A549 (cell line): ENCODE measurements around the gene DYRK1A. TPM values are rescaled to one million over a fixed set of nuclear protein-coding genes. Genes with fewer than 3 reads are reported as not detected.
A peak's percentile ranks its signal among the peaks of the same experiment; 100 is the strongest.

Source experiments
- ATAC-seq, 2 experiments: fragments of 200-7000 bp in 1 of 2; fragments of >200 bp in 1 of 2; cut with Nextera tagmentation in 1 of 2; cut with Tn5 transposase in 1 of 2; 3 replicates each; pipeline versions ENCODE4 v1.8.0 to v1.9.1; 2018 to 2020; ENCODE audit warnings: mild to moderate bottlenecking in 1 of 2, moderate library complexity in 1 of 2
- CTCF ChIA-PET: fragments of 300-600 bp; sonication (Branson Sonifier 250); formaldehyde crosslinking; extraction: SDS; loops from one replicate; lab custom pipeline; 2021; ENCODE audit warnings: antibody characterized with exemption, inconsistent platforms; lab: Yijun Ruan, JAX
- POLR2A ChIA-PET: fragments of 350-600 bp; formaldehyde crosslinking; extraction: SDS; loops from one replicate; lab custom pipeline; 2021; ENCODE audit warnings: antibody characterized with exemption, inconsistent platforms; lab: Yijun Ruan, JAX
- DNase-seq, 2 experiments: peaks; one replicate each; pipeline versions ENCODE4 v3.0.0 to v3.0.0-alpha.2; 2011 to 2016; ENCODE audit warnings: low read depth in 1 of 2, low spot score in 1 of 2
- FAIRE-seq: peaks from 2 replicates; lab custom pipeline; 2011; peaks lifted over from hg19 to GRCh38; lab: Jason Lieb, UNC
- H3K27ac ChIP-seq, 2 experiments: fragments of >200 bp; sonication (Bioruptor Twin); formaldehyde crosslinking; 3 replicates each; pipeline ENCODE4 v1.5.1; 2016 to 2017
- H3K4me1 ChIP-seq: fragments of >200 bp; sonication (Bioruptor Twin); formaldehyde crosslinking; 3 replicates; pipeline ENCODE4 v1.6.1; 2016
- H3K4me2 ChIP-seq: fragments of >200 bp; sonication (Bioruptor Twin); formaldehyde crosslinking; 3 replicates; pipeline ENCODE4 v1.6.1; 2016
- H3K4me3 ChIP-seq: fragments of >200 bp; sonication (Bioruptor Twin); formaldehyde crosslinking; 3 replicates; pipeline ENCODE4 v1.5.1; 2016
- H3K9me3 ChIP-seq: fragments of >200 bp; sonication (Bioruptor Twin); formaldehyde crosslinking; 3 replicates; pipeline ENCODE4 v1.6.1; 2016
- BCL3 ChIP-seq: fragments of >200 bp; sonication (Bioruptor Twin); formaldehyde crosslinking; IDR thresholded peaks from 3 replicates; pipeline ENCODE4 v1.6.1; 2016
- BHLHE40 ChIP-seq: IDR thresholded peaks from 2 replicates; pipeline ENCODE4 v1.6.1; 2012; ENCODE audit warnings: low read depth, low read length, inconsistent platforms
- CEBPB ChIP-seq, 2 experiments: fragments of >200 bp in 1 of 2; sonication (Bioruptor Twin) in 1 of 2; formaldehyde crosslinking in 1 of 2; IDR thresholded peaks; 2 replicates each; pipeline ENCODE4 v1.6.1; 2012 to 2016
- CHD4 ChIP-seq: fragments of 200-600 bp; sonication (generic); IDR thresholded peaks from 2 replicates; pipeline ENCODE4 v1.6.1; 2016; ENCODE audit warnings: antibody characterized with exemption, mild to moderate bottlenecking, borderline replicate concordance
- EHF ChIP-seq: fragments of 250-450 bp; sonication (Bioruptor Pico); IDR thresholded peaks from 2 replicates; pipeline ENCODE4 v1.5.0; 2020; ENCODE audit warnings: mild to moderate bottlenecking
- EHMT2 ChIP-seq: fragments of 200-600 bp; sonication (generic); IDR thresholded peaks from 2 replicates; pipeline ENCODE4 v1.6.1; 2016; ENCODE audit warnings: antibody characterized with exemption, low read depth, mild to moderate bottlenecking, moderate library complexity
- ESRRA ChIP-seq: fragments of 150-350 bp; IDR thresholded peaks from 2 replicates; pipeline ENCODE4 v1.6.1; 2014; ENCODE audit warnings: mild to moderate bottlenecking, low read length, borderline replicate concordance
- FOSB ChIP-seq: fragments of 250-450 bp; sonication (Bioruptor Pico); IDR thresholded peaks from 2 replicates; pipeline ENCODE4 v1.5.0; 2020; ENCODE audit warnings: mild to moderate bottlenecking, moderate library complexity
- FOXS1 ChIP-seq: fragments of 250-450 bp; sonication (Bioruptor Pico); IDR thresholded peaks from 2 replicates; pipeline ENCODE4 v1.5.0; 2020; ENCODE audit warnings: mild to moderate bottlenecking, moderate library complexity
- GATA3 ChIP-seq: IDR thresholded peaks from 2 replicates; pipeline ENCODE4 v1.6.1; 2012; ENCODE audit warnings: borderline replicate concordance
- HDAC2 ChIP-seq: fragments of 200-600 bp; sonication (generic); IDR thresholded peaks from 2 replicates; pipeline ENCODE4 v1.6.1; 2016
- HES2 ChIP-seq: fragments of >200 bp; sonication (Bioruptor Twin); formaldehyde crosslinking; IDR thresholded peaks from 2 replicates; pipeline ENCODE4 v1.6.1; 2016
- HEYL ChIP-seq: fragments of 250-450 bp; sonication (Bioruptor Pico); IDR thresholded peaks from 2 replicates; pipeline ENCODE4 v1.8.0; 2021; ENCODE audit warnings: mild to moderate bottlenecking, moderate library complexity
- HMGXB4 ChIP-seq: fragments of 250-450 bp; sonication (Bioruptor Pico); IDR thresholded peaks from 2 replicates; pipeline ENCODE4 v1.5.0; 2021; ENCODE audit warnings: mild to moderate bottlenecking, moderate library complexity, borderline replicate concordance
- HOXA7 ChIP-seq: fragments of 250-450 bp; sonication (Bioruptor Pico); IDR thresholded peaks from 2 replicates; pipeline ENCODE4 v1.5.0; 2020; ENCODE audit warnings: mild to moderate bottlenecking, moderate library complexity
- HOXB13 ChIP-seq: fragments of 250-450 bp; sonication (Bioruptor Pico); IDR thresholded peaks from 2 replicates; pipeline ENCODE4 v1.5.0; 2020; ENCODE audit warnings: low read depth, mild to moderate bottlenecking, moderate library complexity
- JUNB ChIP-seq: fragments of >200 bp; sonication (Bioruptor Twin); formaldehyde crosslinking; IDR thresholded peaks from 2 replicates; pipeline ENCODE4 v1.6.1; 2016
- KDM5A ChIP-seq: fragments of 200-600 bp; sonication (generic); IDR thresholded peaks from 2 replicates; pipeline ENCODE4 v1.6.1; 2016; ENCODE audit warnings: antibody characterized with exemption, mild to moderate bottlenecking
- MAFK ChIP-seq: fragments of 450-650 bp; IDR thresholded peaks from 2 replicates; pipeline ENCODE4 v1.6.1; 2014; ENCODE audit not compliant: partially characterized antibody
- MAX ChIP-seq: IDR thresholded peaks from 2 replicates; pipeline ENCODE4 v1.6.1; 2012
- MYC ChIP-seq: IDR thresholded peaks from 2 replicates; pipeline ENCODE4 v1.6.1; 2012; ENCODE audit warnings: mild to moderate bottlenecking, inconsistent platforms, low read length, improper control_type of control experiment, borderline replicate concordance
- NR3C1 ChIP-seq: fragments of >200 bp; sonication (Bioruptor Twin); formaldehyde crosslinking; IDR thresholded peaks from 3 replicates; pipeline ENCODE4 v1.6.1; 2017
- RCOR1 ChIP-seq: fragments of 150-350 bp; IDR thresholded peaks from 2 replicates; pipeline ENCODE4 v1.6.1; 2014; ENCODE audit warnings: antibody characterized with exemption, low read length, low read depth
- REST ChIP-seq: fragments of 200-600 bp; sonication (generic); IDR thresholded peaks from 2 replicates; pipeline ENCODE4 v1.6.1; 2016; ENCODE audit warnings: antibody characterized with exemption, mild to moderate bottlenecking, moderate library complexity
- RFX5 ChIP-seq: fragments of 450-650 bp; IDR thresholded peaks from 2 replicates; pipeline ENCODE4 v1.7.1; 2014; ENCODE audit warnings: antibody characterized with exemption, mild to moderate bottlenecking, moderate library complexity
- SMC3 ChIP-seq: fragments of >200 bp; sonication (Bioruptor Twin); formaldehyde crosslinking; IDR thresholded peaks from 3 replicates; pipeline ENCODE4 v1.6.1; 2018; ENCODE audit warnings: inconsistent platforms
- ZSCAN20 ChIP-seq: fragments of 250-450 bp; sonication (Bioruptor Pico); IDR thresholded peaks from 2 replicates; pipeline ENCODE4 v1.8.0; 2022; ENCODE audit warnings: mild to moderate bottlenecking, moderate library complexity
- WGBS: methylation state at CpG from one replicate; pipeline ENCODE4 v1.1.6; 2017; ENCODE audit errors: missing lambda C conversion rate; 5-methylcytosine and 5-hydroxymethylcytosine counted together
- polyA plus RNA-seq, 4 experiments: library from polyadenylated mRNA; depleted of rRNA in 3 of 4; stranded (reverse); fragments of >200 nt; fragmentation: RNase III in 1 of 4; extraction: RNeasy Plus Mini Kit Qiagen cat#74134 plus additional on column Dnase treatment in 1 of 4; gene quantifications; 2 replicates in 3 of 4; 3 replicates in 1 of 4; pipeline ENCODE4 v1.2.3, GENCODE V29; 2011 to 2017

DYRK1A gene
- polyA plus RNA-seq, 2 of the 4 experiments (the other 2 are of a cell fraction), result 12.7 to 29.4 TPM

- DNase-seq, result no peak
- H3K9me3 ChIP-seq, result peaks cover 36% of the 10 kb centered on the region
- no peaks in the 10 kb centered on the region for H3K4me1 ChIP-seq
- no peak overlapping the region for H3K27ac ChIP-seq
- TF ChIP-seq HEYL, result no peak
- no peak for TF ChIP-seq MYC
- TF ChIP-seq CHD4, result no peak
- TF ChIP-seq KDM5A, result no peak
- TF ChIP-seq REST, result no peak
- no peak for TF ChIP-seq CEBPB (IDR thresholded peaks at IDR 0.05)
- no peak for TF ChIP-seq FOXS1 (CRISPR knock-in tag)
- TF ChIP-seq EHF (CRISPR knock-in tag), result no peak
- TF ChIP-seq MAFK, result no peak
- TF ChIP-seq NR3C1, result no peak
- no peak for TF ChIP-seq BCL3
- no peak for TF ChIP-seq SMC3
- TF ChIP-seq ESRRA, result no peak
- no peak for TF ChIP-seq RFX5
- FAIRE-seq, result no peak
- CTCF ChIA-PET, result no interaction called here
- POLR2A ChIA-PET, result no interaction called here
- no peak overlapping the region for H3K4me2 ChIP-seq
- no peak for ATAC-seq
- no peak overlapping the region for H3K4me3 ChIP-seq
- 88% methylated on average over 2 of the region's 2 CpGs for WGBS
Observed at GRCh38 chr21:37346841-37347430, 19.6 kb upstream of the DYRK1A start.

GRCh38 chr21:37348664-37349063 is 17.9 kb upstream of the DYRK1A start:
- Histone ChIP-seq H3K27ac (no peak overlapping the region), H3K9me3 (peaks cover 39% of the 10 kb centered on the region), H3K4me2 (no peak overlapping the region), H3K4me1 (no peaks in the 10 kb centered on the region), H3K4me3 (no peak overlapping the region)
- no peak for TF ChIP-seq HOXA7 (CRISPR knock-in tag)
- TF ChIP-seq HES2, result no peak
- TF ChIP-seq GATA3, result no peak
- no peak for TF ChIP-seq EHF (CRISPR knock-in tag)
- TF ChIP-seq MAX, result no peak
- TF ChIP-seq BHLHE40, result no peak
- TF ChIP-seq SMC3, result no peak
- no peak for TF ChIP-seq HOXB13 (CRISPR knock-in tag)
- no peak for TF ChIP-seq ZSCAN20 (CRISPR knock-in tag)
- no peak for TF ChIP-seq EHMT2
- TF ChIP-seq HMGXB4, result no peak
- TF ChIP-seq FOSB (CRISPR knock-in tag), result no peak
- TF ChIP-seq HDAC2, result no peak
- TF ChIP-seq JUNB, result no peak
- TF ChIP-seq REST, result no peak
- no peak for TF ChIP-seq RCOR1
- ATAC-seq, result no peak
- 4% methylated on average over 2 of the region's 2 CpGs for WGBS
- no peak for FAIRE-seq
- ChIA-PET POLR2A (interaction anchor here (0.9 kb wide), 1 partner anchor 17 kb away, joined by 4 read pairs; no protein-coding TSS in a partner anchor), CTCF (interaction anchor here (1.4 kb wide), 1 partner anchor 10 kb away, joined by 4 read pairs; no protein-coding TSS in a partner anchor)
- peak in 1 of 2 experiments; percentile 12 for DNase-seq
